HG02840 (cell line): Measurements from ENCODE around the gene PRR14.
"Not testable (repeated sequence)": the region's sequence is repeated elsewhere in the genome, so short reads cannot be mapped to it uniquely, and the experiment has no call there.

Source experiments
- ATAC-seq: cut with Tn5 transposase; IDR thresholded peaks from one replicate; pipeline ENCODE4 v1.9.1; 2021; ENCODE audit warnings: mild to moderate bottlenecking, moderate library complexity, moderate number of reproducible peaks; ENCODE audit not compliant: unreplicated experiment, low FRiP score

PRR14 gene

DNA sequence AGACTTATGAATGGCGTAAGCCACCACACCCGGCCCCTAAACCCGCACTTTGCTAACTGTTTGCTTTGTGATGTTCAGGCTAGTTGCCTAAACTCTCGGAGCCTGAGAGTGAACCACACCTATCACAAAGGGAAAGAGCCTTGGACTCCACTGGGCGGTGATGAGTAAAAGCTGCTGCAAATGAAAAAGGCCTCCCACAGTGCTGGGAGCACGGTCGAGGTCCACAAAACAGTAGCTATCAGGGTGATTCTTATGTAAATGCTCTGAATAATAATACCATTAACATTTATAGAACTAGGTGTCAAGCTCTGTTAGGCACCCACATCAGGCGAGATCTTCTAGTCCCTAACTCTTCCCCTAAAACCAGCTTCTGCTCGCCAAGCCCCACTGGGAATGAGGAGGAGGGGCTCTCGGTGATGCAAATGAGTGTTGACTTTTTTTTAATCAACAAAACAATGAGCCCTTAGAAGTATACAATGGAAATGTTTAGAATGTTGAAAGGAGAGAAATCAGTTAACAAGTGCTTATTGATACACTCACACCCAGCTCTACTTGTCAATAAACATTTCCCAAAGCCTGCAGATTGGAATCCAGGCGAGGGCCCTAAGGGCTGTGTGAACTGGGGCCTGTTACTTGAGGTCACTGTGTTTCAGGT lies 27.3 kb downstream of the PRR14 start:
- no peak for ATAC-seq

DNA sequence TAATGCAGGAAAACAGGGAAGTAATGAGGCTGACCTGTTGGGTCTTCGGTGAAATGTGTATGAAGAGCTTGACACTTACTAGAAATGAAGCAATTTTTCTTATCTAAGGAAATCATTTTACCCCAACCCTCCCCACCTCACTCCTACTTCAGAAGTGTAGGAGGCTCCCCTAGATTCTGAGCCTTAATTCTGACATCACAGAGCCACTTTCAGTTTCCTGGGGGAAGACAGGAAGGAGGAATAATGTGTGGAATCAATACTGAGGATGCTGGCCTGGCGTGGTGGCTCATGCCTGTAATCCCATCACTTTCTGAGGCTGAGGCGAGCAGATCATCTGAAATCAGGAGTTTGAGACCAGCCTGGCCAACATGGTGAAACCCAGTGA lies 27.8 kb downstream of the PRR14 start:
- no peak for ATAC-seq

DNA sequence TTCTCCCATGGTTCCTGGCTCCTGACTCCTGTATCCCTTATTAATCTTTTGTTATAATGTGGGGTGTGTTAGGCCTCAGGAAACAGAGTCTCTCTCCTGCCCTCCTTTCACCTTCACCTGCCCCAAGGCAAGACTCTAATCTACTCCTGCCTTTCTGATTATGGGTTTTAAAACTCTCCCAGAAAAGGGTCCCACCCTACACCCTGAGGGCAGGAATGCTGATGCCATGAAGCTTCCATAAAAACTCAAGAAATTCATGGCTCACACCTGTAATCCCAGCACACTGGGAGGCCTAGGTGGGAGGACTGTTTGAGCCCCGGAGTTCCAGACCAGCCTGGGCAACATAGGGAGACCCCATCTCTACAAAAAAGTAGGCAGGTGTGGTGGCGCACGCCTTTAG lies 29.6 kb downstream of the PRR14 start:
- no peak for ATAC-seq

DNA sequence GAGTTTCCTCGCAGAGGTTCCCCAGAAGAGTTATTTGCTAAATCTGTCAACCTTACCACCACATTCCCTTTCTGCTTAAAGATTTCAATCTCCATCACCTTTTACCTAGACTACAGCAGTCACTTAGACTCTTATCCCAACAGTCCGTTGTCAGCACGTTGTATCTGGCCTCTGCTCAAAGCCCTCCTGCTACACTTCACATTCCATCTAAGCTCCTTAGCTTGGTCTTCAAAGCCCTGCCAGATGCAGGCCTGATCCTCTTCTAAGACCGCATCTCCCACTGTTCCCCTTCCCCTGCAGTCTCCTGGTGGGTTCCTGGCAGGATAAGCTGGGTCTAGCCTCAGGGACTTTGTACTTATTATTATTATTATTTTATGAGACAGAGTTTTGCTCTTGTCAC lies 37.9 kb downstream of the PRR14 start:
- no peak for ATAC-seq

DNA sequence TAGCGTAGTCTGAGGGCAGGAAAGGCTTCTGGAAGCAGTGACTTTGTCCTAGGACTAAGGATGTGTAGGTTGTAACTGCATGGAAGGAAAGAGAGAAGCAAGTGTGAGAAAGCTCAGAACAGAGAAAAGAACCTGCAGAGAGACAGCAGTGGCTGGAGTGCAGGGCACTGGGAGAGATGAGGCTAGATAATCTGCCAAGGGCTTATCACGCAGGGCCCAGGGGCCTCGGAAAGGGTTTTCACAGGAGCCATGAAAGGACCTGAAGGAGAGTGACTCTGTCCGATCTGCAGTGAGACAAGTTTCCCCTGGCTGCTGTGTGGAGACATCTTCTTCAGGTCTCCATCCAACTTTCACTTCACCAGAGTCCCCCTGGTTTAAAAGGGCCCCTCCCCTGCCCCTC lies 41.1 kb downstream of the PRR14 start:
- ATAC-seq = no peak

DNA sequence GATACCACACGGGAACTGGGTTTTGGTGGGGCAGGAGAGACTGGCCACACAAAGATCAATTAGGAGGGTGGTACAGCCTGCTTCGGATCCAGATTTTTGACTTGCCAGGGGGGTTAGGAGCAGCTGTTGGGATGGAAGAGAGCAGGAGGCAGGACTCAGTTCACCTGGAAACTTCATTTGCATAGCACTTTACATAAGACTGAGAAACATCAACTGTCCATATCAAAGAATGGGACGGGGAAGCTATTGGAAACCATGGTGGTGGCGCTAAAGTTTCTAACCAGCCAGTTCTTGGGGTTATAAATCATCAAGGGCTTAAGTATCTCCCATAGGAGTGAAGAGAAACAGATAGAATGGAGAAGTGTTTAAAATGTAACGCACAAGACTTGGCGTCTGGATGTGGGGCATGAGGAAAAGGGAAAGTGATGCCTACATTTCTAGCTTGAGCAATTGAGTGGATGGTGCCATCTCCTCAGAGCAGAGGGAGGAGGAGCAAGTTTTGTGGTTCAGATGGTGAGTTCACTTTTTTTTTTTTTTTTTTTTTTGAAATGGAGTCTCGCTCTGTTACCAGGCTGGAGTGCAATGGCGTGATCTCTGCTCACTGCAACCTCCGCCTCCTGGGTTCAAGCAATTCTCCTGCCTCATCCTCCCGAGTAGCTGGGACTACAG lies 41.8 kb downstream of the PRR14 start:
- no peak for ATAC-seq

DNA sequence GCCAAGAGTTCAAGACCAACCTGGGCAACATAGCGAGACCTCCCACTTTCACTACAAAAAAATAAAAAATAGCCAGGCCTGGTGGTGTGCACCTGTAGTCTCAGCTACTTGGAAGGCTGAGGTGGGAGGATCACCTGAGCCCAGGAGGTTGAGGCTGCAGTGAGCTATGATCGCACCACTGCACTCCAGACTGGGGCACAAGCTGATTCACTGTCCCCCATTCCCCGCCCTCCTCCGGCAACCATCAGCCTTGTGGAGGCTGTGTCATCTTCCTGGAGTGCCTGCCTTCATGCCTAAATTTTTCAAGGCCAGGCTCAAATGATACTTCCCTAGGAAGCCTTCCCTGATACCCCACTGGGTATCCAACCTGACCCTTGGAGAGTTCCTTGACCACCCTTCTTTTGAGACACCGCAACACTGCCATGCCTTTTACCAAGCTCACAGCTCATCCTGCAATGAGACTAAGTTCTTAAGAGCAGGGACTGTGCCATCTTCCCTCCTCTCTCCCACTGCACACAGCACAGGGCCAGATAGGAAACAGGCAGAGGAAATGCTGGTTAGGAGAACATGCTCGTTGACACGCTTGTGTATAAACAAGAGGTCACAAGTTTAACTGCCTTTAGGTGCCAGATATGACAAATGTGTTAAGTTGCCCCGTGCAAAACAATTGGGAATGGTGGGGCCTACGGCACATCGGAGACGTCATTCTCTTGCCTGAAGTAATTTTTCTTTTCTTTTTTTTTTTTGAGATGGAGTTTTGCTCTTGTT lies 44.4 kb downstream of the PRR14 start:
- no peak for ATAC-seq

DNA sequence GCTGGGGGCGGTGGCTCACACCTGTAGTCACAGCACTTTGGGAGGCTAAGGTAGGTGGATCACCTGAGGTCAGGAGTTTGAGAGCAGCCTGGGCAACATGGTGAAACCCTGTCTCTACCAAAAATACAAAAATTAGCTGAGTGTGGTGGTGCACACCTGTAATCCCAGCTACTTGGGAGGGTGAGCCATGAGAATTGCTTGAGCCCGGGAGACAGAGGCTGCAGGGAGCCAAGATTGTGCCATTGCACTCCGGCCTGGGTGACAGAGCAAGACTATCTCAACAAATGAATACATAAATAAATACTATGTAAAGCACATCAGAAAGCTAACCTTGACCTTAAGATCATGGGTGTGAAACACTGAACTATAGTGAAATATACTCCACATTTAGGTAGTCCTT lies 45.9 kb downstream of the PRR14 start:
- not testable (repeated sequence) for ATAC-seq

DNA sequence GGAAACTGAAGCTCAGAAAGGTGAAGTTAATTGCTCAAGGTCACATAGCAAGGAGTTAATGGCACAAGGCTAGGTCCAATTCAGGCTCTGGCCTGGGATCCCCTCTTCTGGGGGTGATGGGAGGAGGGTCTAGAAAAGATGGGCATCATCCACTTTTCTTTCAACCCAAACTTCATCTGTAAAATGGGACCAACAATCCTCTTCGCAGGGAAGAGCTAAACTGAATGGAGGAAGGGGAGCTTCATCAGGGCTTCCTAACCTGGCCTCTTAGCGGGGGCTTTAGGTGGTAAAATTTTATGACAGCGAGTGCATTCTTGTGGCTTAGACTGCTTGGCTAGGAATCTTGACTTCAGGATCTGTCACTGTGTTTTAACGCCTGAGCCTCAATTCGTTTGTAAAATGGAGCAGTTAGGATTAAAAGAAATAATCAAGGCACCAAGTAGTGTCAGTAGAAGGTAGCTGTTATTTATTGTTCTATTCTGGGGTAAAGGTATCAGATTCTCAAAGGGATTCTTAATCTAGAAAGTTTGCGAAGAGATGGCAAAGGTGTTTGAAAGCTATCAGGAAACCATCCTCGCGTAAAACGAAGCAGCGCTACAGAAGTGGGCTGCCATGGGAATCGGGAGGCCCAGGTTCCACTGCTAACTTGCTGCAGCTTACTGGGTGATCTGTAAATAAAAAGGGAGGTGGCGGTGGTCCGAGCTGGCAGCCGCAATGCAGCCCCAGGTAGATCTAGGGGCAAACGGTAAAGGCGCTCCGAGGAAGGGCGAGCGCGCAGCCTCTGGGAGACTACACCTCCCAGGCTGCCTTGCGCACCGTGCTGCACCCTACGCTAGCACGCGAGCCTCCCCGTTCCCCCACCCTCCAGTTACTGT lies 46.7 kb downstream of the PRR14 start:
- ATAC-seq = no peak

DNA sequence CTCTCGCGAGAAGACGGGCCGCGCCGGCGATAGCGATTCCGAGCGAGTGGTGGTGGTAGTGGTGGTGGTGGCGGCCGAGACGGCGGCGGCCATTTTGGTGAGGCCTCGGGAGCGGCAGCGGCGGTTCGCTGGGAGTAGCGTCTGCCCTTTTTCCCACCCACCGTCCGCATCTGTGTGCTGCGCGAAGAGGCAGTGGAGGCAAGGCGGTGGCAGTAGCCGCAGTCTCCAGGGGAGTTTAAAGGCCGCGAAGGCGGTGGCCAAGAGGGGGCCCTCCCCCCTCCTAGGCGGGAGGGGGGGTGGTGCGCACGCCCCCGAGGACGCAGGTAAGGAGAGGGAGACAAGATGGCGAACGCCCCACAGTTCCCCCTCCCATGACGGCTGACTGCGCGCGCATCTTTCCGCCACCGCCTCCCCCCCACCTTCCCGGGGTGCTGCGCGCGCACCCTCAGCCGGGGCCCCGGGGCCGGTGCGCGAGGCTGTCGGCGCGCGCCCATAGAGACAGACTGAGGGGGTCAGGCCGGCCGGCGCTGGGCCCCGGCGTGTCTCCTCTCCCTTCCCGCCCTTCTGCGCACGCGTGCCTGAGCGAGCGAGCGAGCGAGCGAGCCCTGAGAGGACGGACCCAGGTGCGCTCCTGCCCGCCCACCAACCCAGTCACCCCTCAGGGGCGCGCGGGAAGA lies 47.5 kb downstream of the PRR14 start:
- ATAC-seq = peak; percentile 81

DNA sequence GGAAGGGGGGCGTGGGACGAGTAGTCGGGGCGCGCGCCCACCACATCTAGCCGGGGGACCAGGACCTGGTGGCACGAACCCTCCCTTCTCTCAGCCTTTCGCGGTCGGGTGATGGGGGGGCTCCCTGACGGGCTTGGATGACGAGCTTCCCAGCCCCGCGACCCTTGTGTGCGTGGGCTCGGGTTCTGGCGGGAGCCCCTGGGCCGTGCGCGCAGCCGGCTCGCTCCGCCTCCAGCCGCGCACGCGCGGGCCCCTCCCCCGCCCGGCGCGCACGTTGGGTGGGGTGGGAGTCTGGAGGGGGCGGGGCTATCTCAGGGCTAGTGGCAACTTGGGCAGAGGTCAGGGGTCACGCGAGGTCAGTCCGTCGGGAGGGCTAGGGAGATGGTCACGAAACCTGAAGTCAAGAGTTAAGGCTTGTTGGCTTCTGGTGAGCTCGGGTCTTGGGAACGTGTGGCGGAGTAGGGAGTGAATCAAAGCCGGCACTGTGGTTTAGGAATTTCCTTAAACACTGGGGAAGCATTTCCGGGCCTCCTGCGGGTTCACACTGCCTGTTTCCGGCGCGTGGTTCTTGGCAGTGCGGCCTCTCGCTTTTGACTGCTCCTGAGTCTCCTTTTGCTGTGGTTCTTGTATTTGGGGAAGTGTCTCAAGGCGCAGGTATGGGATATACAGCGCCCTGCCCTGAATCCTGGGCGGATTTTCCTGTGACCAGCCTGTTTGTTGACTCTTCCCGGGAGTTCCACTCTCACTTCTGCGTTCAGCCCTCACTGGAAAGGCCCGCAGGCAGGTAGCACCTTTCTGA lies 48.3 kb downstream of the PRR14 start, which contains the start of gene SRCAP:
TSS of gene SRCAP (plus strand) at position 356 of the 799 bp plus-strand sequence. CDS start 1,654 bp downstream, outside the sequence.
- ATAC-seq = peak; percentile 29

DNA sequence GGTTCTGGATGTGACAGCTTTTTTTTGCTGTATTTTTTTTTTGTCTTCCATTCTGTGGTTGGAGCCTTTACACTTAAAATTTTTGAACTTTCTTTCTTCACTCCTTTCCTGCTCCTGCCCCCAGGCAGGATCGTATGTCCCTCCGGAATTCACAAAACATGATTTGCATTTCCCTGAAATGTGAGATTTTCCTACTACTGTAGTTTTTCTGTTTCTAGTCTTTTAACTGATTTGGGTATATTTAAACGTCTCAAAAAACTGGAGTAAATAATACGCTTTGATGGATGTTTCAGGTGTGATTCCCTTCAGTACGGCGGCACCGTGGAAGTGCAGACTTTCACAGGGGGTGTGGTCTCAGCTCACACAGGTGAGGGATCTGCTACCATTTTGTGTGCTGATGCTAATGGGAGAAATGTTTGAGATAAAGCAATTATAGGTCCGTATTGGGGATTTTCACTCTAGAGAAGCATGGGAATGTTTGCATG lies 48.9 kb downstream of the PRR14 start:
- no peak for ATAC-seq

DNA sequence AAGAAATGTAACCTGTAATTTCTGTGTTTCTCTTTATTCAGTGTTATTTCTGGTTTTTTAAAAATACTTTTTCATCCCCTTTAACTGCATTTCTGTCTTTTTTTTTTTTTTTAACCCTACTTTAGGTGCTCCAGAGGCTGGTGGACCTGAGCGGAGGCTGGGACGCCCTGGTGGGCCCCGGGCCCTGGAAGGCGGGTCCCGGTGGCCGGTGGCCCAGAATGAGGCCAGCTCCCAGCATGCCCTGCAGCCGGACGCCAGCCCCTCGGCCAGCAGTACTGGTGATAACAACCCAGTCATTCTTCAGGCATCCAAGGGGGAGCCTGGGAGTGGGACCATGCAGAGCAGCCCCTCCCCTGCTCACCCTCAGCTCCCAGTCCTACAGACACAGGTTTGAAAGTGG lies 49.7 kb downstream of the PRR14 start:
- no peak for ATAC-seq

DNA sequence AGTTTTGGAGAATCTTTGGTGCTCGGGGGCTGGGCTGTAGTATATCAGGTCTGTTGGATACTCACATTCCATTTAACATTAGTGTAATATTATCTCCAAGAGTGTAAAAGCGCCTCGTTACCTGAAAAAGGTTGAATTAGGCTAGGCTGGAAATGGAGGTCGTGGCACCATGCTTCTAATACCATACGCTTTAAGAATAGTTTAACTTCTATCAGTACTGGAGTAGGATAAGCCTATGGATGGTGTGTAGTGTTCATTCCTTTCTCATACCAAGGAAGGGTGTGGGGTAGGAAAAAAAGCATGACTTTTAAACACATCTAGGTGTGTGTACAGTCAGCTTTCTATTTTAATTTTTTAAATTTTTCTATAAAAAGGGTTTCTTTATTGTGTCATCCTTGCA lies 50.2 kb downstream of the PRR14 start:
- no peak for ATAC-seq

DNA sequence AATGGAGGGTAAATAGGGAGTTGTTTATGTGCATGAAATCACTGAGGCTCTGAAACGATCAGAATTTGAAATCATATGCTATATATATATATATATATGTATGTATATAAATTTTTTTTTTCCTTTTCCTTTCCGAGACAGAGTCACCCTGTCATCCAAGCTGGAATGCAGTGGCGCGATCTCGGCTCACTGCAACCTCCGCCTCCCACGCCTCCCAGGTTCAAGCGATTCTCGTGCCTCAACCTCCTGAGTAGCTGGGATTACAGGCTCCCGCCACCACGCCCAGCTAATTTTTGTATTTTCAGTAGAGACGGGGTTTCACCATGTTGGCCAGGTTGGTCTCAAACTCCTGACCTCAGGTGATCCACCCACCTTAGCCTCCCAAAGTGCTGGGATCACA lies 52.3 kb downstream of the PRR14 start:
- ATAC-seq = not testable (repeated sequence)

DNA sequence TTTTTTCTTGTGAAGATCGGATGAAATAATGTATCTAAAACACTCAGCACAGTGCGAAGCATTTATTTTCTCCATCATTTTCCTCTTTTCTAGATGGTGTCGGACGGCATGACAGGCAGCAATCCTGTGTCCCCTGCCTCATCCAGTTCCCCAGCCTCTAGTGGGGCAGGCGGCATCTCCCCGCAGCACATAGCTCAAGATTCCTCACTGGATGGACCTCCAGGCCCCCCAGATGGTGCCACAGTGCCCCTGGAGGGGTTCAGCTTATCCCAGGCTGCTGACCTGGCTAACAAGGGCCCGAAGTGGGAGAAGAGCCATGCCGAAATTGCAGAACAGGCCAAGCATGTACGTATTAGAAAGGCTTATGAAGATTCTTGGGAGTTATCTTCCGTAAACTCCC lies 53.2 kb downstream of the PRR14 start:
- ATAC-seq = no peak
